Heart left ventricle (tissue), 13 donors: Measurements from ENCODE around the gene NPHP1.
"Not testable (repeated sequence)": the region's sequence is repeated elsewhere in the genome, so short reads cannot be mapped to it uniquely, and the experiment has no call there.

Experiments
- POLR2A ChIP-seq, 2 donors: fragments of 450-650 bp; IDR thresholded peaks; one replicate each; pipeline ENCODE4 v1.6.1; 2017; ENCODE audit warnings: antibody characterized with exemption in 2 of 2, mild to moderate bottlenecking in 2 of 2, moderate library complexity in 2 of 2
- TF ChIP-seq, protein P1 (sequence below), 12 donors: fragments of 200-600 bp; sonication (generic) in 4 of 12; IDR thresholded peaks; one replicate each; pipeline versions ENCODE4 v1.5.0 to v1.8.0; 2018 to 2022; ENCODE audit warnings: antibody characterized with exemption in 12 of 12, mild to moderate bottlenecking in 5 of 12
- donor health status: ischemic (EF 13 %, LVEDD 7.1; RV severe dilation, severe dysfunction).
- donor health status: DM: no; HTN: yes; CAD: no.
- donor health status: DM: no; HTN: no; CAD: no.
- donor health status: ischemic (EF 25% LVEDD 6.9; RV normal size, moderate dysfunction).
- donor health status: ischemic (EF 25% LVEDD 5.7; RV mildly dilated, moderate dysfunction).
- donor health status: ischemic (EF 35%, LVEDD 5.7; RV mildly dilated, moderate dysfunction).
- donor health status: nonischemic (EF 11% LVEDD 7.7; RV severe dilation, severe dysfunction).
- donor health status: DM: yes; HTN: yes; CAD: no.
- donor health status: PGD.
- donor health status: ischemic (EF 29% LVEDD 5.4; RV normal size, mild dysfunction).
- donor health status: nonischemic (EF 23%, LVEDD 6.1; RV moderate dilation, normal function).

DNA sequence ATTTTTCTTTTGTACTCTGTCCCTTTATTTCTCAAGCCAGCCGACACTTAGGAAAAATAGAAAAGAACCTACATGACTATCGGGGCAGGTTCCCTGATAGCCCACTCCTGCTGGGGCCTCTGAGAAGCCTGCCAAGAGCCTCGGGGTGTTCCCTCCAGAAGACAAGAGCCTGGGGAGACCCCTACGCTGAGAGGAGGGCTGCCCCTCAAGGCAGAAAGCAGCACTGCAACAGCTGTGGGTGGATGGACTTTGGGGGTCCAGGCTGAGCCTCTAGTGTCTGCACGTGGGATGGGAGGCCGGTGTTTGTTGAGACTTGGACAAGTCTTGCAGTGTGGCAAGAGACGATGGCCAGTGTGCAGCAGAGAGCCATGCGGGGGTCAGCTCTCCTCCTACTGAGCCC, 121.7 kb downstream of the NPHP1 start:
- TF ChIP-seq, protein P1, sequence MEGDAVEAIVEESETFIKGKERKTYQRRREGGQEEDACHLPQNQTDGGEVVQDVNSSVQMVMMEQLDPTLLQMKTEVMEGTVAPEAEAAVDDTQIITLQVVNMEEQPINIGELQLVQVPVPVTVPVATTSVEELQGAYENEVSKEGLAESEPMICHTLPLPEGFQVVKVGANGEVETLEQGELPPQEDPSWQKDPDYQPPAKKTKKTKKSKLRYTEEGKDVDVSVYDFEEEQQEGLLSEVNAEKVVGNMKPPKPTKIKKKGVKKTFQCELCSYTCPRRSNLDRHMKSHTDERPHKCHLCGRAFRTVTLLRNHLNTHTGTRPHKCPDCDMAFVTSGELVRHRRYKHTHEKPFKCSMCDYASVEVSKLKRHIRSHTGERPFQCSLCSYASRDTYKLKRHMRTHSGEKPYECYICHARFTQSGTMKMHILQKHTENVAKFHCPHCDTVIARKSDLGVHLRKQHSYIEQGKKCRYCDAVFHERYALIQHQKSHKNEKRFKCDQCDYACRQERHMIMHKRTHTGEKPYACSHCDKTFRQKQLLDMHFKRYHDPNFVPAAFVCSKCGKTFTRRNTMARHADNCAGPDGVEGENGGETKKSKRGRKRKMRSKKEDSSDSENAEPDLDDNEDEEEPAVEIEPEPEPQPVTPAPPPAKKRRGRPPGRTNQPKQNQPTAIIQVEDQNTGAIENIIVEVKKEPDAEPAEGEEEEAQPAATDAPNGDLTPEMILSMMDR (IDR thresholded peaks at IDR 0.05), result not testable (repeated sequence)
- not testable (repeated sequence) for TF ChIP-seq POLR2A (IDR thresholded peaks at IDR 0.05)
